Measurements from ENCODE around the gene AKTIP.

AKTIP gene

DNA sequence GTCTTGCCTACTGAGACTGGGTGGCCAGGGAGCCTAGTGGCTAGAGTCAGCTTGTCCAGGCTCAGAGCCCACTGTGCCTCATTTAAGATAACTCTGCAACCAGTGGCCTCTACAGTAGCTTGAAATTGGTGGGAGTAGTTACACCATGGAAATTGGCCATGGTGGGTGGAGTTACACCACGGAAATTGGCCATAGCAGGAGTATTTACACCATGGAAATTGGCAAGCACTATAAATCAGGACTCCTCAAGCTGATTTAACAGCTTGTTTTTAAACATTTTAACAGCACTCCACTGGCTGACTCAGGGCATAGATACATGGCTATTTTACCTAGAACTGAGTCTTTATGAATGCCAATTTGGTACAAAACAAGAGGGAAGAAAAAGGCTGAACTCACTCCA, 27.7 kb upstream of the AKTIP start:
- H3K4me3 ChIP-seq (ENCODE audit: low read length): no peak overlapping the region
- H3K27me3 ChIP-seq (ENCODE audit: insufficient read depth, low read length): no peaks in the 10 kb centered on the region
- no peaks in the 10 kb centered on the region for H3K4me1 ChIP-seq (ENCODE audit: insufficient read depth, low read length)
- H3K9ac ChIP-seq (ENCODE audit: low read depth, low read length): no peak overlapping the region
- H3K9me3 ChIP-seq (ENCODE audit: insufficient read depth, low read depth, low read length): no peaks in the 10 kb centered on the region
- H3K36me3 ChIP-seq (ENCODE audit: insufficient read depth, low read length): no peaks in the 10 kb centered on the region
- no peak overlapping the region for H3K27ac ChIP-seq (ENCODE audit: low read depth, low read length)
- 85% methylated on average over 1 of the region's 1 CpG for WGBS

DNA sequence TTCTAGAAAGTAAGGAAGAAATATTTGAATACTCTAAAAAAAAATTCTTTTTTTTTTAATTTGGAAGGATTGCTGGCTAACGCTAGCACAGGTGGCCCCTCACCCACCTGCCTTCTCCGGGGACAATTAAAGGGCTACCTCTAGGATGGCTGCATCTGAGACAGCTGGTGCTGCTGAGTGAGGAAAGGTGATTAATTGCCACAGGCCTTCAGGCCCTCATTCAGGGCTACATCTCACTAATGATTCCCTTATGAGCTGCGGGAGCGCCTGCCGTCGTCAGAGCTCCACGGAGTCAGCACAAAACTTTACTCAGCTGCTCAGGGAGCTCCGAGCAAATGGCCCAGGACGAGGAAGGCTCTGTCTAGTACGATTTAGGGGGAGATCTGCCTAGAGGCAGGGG, 27.0 kb upstream of the AKTIP start:
- Histone ChIP-seq H3K9ac (ENCODE audit: low read depth, low read length) (no peak overlapping the region), H3K27me3 (ENCODE audit: insufficient read depth, low read length) (no peaks in the 10 kb centered on the region), H3K4me1 (ENCODE audit: insufficient read depth, low read length) (no peaks in the 10 kb centered on the region), H3K4me3 (ENCODE audit: low read length) (no peak overlapping the region), H3K36me3 (ENCODE audit: insufficient read depth, low read length) (no peaks in the 10 kb centered on the region), H3K9me3 (ENCODE audit: insufficient read depth, low read depth, low read length) (no peaks in the 10 kb centered on the region), H3K27ac (ENCODE audit: low read depth, low read length) (no peak overlapping the region)
- WGBS: 84% methylated on average over 10 of the region's 10 CpGs

DNA sequence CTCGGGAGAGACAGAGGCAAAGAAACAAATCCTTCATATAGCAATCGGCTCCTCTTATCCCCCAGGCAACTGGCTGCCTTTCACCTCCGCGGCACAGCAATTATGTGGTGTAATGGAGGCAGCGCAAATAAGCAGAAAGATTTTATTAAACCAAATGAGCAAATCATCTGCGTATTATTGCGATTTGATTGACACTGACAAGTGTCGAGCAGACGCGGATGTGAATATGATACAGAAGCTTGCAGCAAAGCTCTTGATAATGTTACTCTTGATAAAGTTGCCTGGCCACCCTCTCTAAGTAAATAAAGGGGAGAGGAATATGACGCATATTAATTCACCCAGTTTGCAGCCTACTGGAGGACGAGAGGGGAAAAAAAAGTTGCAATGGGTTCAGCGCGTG, 26.5 kb upstream of the AKTIP start:
- no peak overlapping the region for H3K27ac ChIP-seq (ENCODE audit: low read depth, low read length)
- no peak overlapping the region for H3K9ac ChIP-seq (ENCODE audit: low read depth, low read length)
- H3K36me3 ChIP-seq (ENCODE audit: insufficient read depth, low read length): no peaks in the 10 kb centered on the region
- H3K27me3 ChIP-seq (ENCODE audit: insufficient read depth, low read length): no peaks in the 10 kb centered on the region
- WGBS: 94% methylated on average over 10 of the region's 14 CpGs
- H3K4me1 ChIP-seq (ENCODE audit: insufficient read depth, low read length): no peaks in the 10 kb centered on the region
- no peaks in the 10 kb centered on the region for H3K9me3 ChIP-seq (ENCODE audit: insufficient read depth, low read depth, low read length)
- no peak overlapping the region for H3K4me3 ChIP-seq (ENCODE audit: low read length)

DNA sequence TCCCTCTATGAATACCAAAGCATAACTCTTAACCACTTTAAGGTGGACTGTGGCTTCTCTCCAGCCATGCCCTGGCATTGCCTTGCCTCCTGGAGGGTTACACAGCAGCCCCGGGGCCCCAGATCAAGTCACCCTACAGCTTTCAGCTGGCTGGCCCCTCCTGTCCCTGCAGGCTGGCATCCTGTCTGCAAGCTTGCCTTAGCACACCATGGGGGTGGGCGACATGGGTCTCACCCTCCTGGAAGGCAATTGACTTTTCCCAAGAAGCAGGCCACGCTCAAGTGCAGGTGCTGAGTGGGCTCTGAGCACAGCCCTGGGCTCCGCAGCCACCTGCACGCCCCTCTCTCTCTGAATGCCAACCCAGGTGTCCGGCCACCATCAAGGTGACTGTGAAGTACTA, 25.8 kb upstream of the AKTIP start:
- H3K4me3 ChIP-seq (ENCODE audit: low read length): no peak overlapping the region
- H3K9ac ChIP-seq (ENCODE audit: low read depth, low read length): no peak overlapping the region
- H3K9me3 ChIP-seq (ENCODE audit: insufficient read depth, low read depth, low read length): no peaks in the 10 kb centered on the region
- no peaks in the 10 kb centered on the region for H3K27me3 ChIP-seq (ENCODE audit: insufficient read depth, low read length)
- no peaks in the 10 kb centered on the region for H3K4me1 ChIP-seq (ENCODE audit: insufficient read depth, low read length)
- no peaks in the 10 kb centered on the region for H3K36me3 ChIP-seq (ENCODE audit: insufficient read depth, low read length)
- 90% methylated on average over 6 of the region's 6 CpGs for WGBS
- no peak overlapping the region for H3K27ac ChIP-seq (ENCODE audit: low read depth, low read length)

DNA sequence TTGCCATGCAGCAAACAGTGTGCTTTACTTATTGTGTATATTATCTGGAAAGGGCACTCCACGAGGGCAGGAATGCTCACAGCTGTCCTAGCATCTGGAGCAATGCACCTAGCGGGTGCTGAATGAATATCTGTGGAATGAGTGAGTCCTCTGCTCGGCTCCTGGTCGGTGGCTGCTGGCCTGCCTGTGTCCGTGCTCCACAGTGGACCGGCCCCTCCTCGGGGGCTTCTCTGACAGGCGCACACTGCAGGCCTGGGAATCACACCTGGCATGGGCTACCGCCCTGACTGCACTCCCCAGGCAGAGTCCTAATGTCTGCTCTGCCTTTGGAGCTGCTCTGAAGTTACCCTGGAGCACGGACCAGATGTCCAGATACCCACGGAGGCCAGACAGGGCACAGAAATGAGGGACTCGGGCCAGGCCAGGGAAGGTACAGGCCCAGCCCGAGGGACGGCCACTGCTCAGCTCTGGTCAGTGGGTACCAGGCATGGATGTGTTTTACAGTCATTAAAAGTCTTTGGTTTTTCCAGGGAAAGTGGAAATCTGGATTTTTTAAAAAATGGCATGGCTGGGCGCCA, 21.1 kb upstream of the AKTIP start:
- Histone ChIP-seq H3K9ac (ENCODE audit: low read depth, low read length) (no peak overlapping the region), H3K4me3 (ENCODE audit: low read length) (no peak overlapping the region), H3K9me3 (ENCODE audit: insufficient read depth, low read depth, low read length) (no peaks in the 10 kb centered on the region), H3K4me1 (ENCODE audit: insufficient read depth, low read length) (no peaks in the 10 kb centered on the region), H3K36me3 (ENCODE audit: insufficient read depth, low read length) (no peaks in the 10 kb centered on the region), H3K27me3 (ENCODE audit: insufficient read depth, low read length) (no peaks in the 10 kb centered on the region), H3K27ac (ENCODE audit: low read depth, low read length) (no peak overlapping the region)
- WGBS: 93% methylated on average over 15 of the region's 15 CpGs

DNA sequence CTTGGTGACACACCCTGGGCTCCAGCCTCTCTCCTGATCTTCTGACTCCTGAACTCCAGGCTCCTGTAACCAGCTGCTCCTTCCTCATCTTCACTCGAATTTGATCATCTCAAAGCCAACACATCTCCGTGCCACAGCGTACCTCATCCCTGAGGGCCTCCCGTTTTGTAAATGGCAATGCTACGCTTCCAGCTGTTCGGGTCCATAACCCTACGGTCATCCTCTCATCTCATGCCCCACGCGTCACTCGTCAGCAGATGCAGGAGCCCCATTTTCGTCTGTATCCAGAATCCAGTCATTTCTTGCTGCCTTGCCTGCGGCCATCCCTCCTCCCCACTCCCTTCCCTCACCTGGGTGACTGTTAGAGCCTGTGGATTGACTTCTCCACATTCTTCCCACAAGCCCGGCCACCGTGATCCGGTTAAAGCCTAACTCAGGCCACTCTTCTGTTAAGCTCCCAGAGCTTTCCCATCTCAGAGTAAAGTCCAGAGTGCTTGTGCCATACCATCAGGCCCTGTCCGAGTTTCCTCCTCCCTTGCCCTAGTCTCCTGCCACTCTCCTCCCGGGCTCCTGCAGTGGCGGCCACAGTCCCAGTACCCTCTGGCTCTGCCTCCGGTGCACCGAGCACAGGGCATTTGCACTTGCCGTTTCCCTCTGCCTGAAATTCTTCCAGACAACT, 20.3 kb upstream of the AKTIP start:
- Histone ChIP-seq H3K4me1 (ENCODE audit: insufficient read depth, low read length) (no peaks in the 10 kb centered on the region), H3K27me3 (ENCODE audit: insufficient read depth, low read length) (no peaks in the 10 kb centered on the region), H3K9ac (ENCODE audit: low read depth, low read length) (no peak overlapping the region), H3K36me3 (ENCODE audit: insufficient read depth, low read length) (no peaks in the 10 kb centered on the region), H3K9me3 (ENCODE audit: insufficient read depth, low read depth, low read length) (no peaks in the 10 kb centered on the region), H3K4me3 (ENCODE audit: low read length) (no peak overlapping the region), H3K27ac (ENCODE audit: low read depth, low read length) (no peak overlapping the region)
- WGBS: 93% methylated on average over 21 of the region's 21 CpGs

DNA sequence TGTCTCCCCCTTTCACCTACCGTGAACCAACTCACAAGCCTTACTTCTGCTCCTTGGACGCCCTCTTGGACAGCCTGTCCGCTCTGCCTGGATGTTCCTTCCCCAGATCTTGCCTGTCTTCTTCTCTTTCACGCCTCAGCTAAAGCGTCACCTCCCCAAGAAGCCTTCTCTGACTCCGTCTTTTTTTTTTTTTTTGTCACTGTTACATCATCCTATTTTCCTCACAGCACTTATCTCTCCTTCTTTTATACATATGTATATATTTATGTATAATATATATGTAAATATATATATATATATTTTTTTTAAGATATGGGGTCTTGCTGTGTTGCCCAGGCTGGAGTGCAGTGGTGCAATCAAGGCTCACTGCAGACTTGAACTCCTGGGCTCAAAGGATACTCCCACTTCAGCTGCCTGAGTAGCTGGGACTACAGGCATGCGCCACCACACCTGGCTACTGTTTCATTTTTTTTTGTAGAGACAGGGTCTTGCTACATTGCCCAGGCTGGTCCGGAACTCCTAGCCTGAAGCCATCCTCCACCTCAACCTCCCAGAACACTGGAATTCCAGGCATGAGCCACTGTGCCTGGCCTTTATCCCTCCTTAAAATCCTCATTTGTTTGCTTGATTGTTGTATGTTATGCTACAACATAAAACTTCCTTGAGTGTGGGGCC, 16.5 kb upstream of the AKTIP start:
- H3K9ac ChIP-seq (ENCODE audit: low read depth, low read length): no peak overlapping the region
- H3K27me3 ChIP-seq (ENCODE audit: insufficient read depth, low read length): no peaks in the 10 kb centered on the region
- H3K9me3 ChIP-seq (ENCODE audit: insufficient read depth, low read depth, low read length): no peaks in the 10 kb centered on the region
- no peaks in the 10 kb centered on the region for H3K36me3 ChIP-seq (ENCODE audit: insufficient read depth, low read length)
- no peaks in the 10 kb centered on the region for H3K4me1 ChIP-seq (ENCODE audit: insufficient read depth, low read length)
- 93% methylated on average over 8 of the region's 8 CpGs for WGBS
- no peak overlapping the region for H3K27ac ChIP-seq (ENCODE audit: low read depth, low read length)
- H3K4me3 ChIP-seq (ENCODE audit: low read length): no peak overlapping the region

DNA sequence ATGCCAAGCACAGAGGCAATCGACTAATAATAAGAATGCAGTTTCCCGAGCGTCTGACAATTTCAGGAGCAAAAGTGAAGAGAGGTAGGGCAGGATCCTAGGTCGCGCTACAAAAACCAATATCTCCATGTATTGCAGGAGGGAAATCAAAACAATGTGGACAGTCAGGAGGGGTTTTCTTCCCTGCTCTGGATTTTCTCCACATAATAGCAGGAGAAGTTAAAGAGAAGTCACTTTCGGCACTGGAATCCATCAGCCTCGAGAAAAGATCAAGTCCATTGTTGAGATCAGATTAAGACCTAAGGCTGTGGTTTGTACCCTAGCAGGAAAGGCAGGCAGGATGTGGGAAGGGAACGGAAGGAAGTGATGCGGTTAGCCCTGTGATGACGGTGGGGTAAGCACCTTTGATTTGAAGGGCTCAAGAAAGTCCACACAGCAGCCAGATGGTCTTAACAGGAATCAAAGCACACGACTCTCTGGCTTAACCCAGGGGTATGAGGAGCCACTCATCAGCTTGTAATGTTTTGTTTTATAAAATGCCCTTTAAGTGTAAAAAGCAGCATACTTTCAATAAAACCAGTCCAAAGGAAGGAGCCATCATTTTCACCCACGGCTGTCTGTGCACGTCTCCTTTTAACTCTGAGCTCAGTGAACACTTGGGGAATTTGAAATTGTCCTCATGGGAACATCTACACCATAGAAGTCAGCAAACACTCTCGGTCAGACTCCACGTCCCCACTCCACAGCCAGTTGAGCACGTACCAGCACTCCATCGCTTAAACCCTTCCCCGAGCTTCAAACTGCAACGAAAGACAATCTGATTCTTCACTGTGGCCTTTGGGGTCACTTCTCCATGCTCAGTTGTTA, 15.8 kb upstream of the AKTIP start:
- no peaks in the 10 kb centered on the region for H3K4me1 ChIP-seq (ENCODE audit: insufficient read depth, low read length)
- H3K27me3 ChIP-seq (ENCODE audit: insufficient read depth, low read length): no peaks in the 10 kb centered on the region
- no peak overlapping the region for H3K4me3 ChIP-seq (ENCODE audit: low read length)
- no peaks in the 10 kb centered on the region for H3K36me3 ChIP-seq (ENCODE audit: insufficient read depth, low read length)
- H3K9ac ChIP-seq (ENCODE audit: low read depth, low read length): no peak overlapping the region
- no peaks in the 10 kb centered on the region for H3K9me3 ChIP-seq (ENCODE audit: insufficient read depth, low read depth, low read length)
- no peak overlapping the region for H3K27ac ChIP-seq (ENCODE audit: low read depth, low read length)
- WGBS: 94% methylated on average over 19 of the region's 19 CpGs

DNA sequence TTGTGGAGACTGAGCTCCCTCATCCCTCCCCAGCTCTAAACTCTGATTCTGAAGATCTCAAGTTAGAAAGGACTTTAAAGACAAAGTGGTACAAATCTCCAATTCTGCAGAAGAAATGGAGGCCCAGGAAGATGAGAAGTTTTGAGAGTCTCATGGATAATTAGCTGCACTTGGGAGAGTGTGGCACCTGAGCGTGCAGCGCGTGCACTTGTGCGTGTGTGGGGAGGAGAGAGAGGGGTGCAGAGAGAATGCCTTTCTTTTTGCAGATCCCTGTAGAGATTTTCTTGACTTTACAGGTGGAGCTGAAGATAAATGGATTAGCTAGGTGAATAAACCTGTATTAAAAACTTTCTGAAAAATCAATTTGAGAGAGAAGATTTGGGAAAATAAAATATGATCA, 14.8 kb upstream of the AKTIP start:
- no peaks in the 10 kb centered on the region for H3K36me3 ChIP-seq (ENCODE audit: insufficient read depth, low read length)
- H3K27ac ChIP-seq (ENCODE audit: low read depth, low read length): no peak overlapping the region
- no peaks in the 10 kb centered on the region for H3K27me3 ChIP-seq (ENCODE audit: insufficient read depth, low read length)
- H3K4me3 ChIP-seq (ENCODE audit: low read length): no peak overlapping the region
- H3K9ac ChIP-seq (ENCODE audit: low read depth, low read length): no peak overlapping the region
- 93% methylated on average over 4 of the region's 4 CpGs for WGBS
- no peaks in the 10 kb centered on the region for H3K4me1 ChIP-seq (ENCODE audit: insufficient read depth, low read length)
- no peaks in the 10 kb centered on the region for H3K9me3 ChIP-seq (ENCODE audit: insufficient read depth, low read depth, low read length)

DNA sequence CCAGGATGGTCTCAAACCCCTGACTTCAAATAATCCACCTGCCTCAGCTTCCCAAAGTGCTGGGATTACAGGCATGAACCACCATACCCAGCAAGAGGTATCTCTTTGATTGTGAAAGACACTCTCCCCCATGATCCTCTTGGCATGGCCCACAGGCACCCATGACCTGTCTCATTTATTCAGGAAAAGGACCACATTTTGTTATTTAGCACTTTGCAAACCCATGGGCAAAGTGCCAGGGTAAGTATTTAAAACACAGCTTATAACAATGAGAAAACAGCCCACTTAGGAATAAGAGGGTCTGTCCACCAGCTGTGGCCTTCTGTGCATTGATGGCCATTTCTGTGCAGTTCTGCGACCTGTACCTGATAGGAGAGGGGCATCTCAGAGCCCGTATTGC, 12.8 kb upstream of the AKTIP start:
- no peak overlapping the region for H3K4me3 ChIP-seq (ENCODE audit: low read length)
- no peaks in the 10 kb centered on the region for H3K36me3 ChIP-seq (ENCODE audit: insufficient read depth, low read length)
- WGBS: 85% methylated on average over 2 of the region's 2 CpGs
- H3K9me3 ChIP-seq (ENCODE audit: insufficient read depth, low read depth, low read length): no peaks in the 10 kb centered on the region
- H3K27ac ChIP-seq (ENCODE audit: low read depth, low read length): no peak overlapping the region
- no peaks in the 10 kb centered on the region for H3K27me3 ChIP-seq (ENCODE audit: insufficient read depth, low read length)
- no peaks in the 10 kb centered on the region for H3K4me1 ChIP-seq (ENCODE audit: insufficient read depth, low read length)
- no peak overlapping the region for H3K9ac ChIP-seq (ENCODE audit: low read depth, low read length)

DNA sequence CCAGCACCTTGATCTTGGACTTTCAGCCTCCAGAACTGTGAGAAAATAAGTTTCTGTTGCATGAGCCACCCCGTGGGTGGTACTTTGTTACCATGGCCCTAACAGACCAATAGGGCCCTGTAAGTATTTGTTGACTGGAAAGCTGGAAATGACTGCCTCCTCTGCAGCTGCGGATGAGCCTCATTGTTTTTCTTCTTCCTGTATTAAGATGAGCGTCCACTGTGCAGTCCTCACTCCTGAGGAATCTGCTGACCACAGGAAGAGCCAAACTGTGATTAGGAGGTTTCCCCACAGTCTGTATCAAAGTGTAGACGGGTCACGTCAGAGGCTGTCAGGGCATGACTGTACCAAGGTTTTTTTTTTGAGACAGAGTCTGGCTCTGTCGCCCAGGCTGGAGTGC, 12.2 kb upstream of the AKTIP start:
- no peaks in the 10 kb centered on the region for H3K9me3 ChIP-seq (ENCODE audit: insufficient read depth, low read depth, low read length)
- no peak overlapping the region for H3K4me3 ChIP-seq (ENCODE audit: low read length)
- H3K9ac ChIP-seq (ENCODE audit: low read depth, low read length): no peak overlapping the region
- H3K4me1 ChIP-seq (ENCODE audit: insufficient read depth, low read length): peaks cover under 1% of the 10 kb centered on the region; the same call in 1 of the 2 replicates
- H3K27ac ChIP-seq (ENCODE audit: low read depth, low read length): no peak overlapping the region
- no peaks in the 10 kb centered on the region for H3K36me3 ChIP-seq (ENCODE audit: insufficient read depth, low read length)
- 93% methylated on average over 6 of the region's 6 CpGs for WGBS
- H3K27me3 ChIP-seq (ENCODE audit: insufficient read depth, low read length): no peaks in the 10 kb centered on the region
